Endodermal cell (in vitro differentiated cells): ENCODE results near the gene C2. TPM values are rescaled to one million over a fixed set of nuclear protein-coding genes. Genes with fewer than 3 reads are reported as not detected.

ENCODE experiments used
- DNase-seq: peaks from one replicate; pipeline ENCODE4 v3.0.0-alpha.2; 2017
- H3K27ac ChIP-seq: 2 replicates; pipeline ENCODE4 v1.5.1; 2013; ENCODE audit warnings: mild to moderate bottlenecking, low read depth, low read length, moderate library complexity
- H3K27me3 ChIP-seq: 2 replicates; pipeline ENCODE4 v1.6.1; 2013; ENCODE audit warnings: mild to moderate bottlenecking, low read length, moderate library complexity; ENCODE audit not compliant: insufficient read depth, control insufficient read depth, poor library complexity, severe bottlenecking
- H3K36me3 ChIP-seq: 2 replicates; pipeline ENCODE4 v1.7.0; 2013; ENCODE audit warnings: mild to moderate bottlenecking, low read length, moderate library complexity; ENCODE audit not compliant: control insufficient read depth, insufficient read depth
- H3K4me1 ChIP-seq: one replicate; pipeline ENCODE4 v1.7.0; 2013; ENCODE audit warnings: low read length; ENCODE audit not compliant: control insufficient read depth, insufficient read depth
- H3K4me3 ChIP-seq: 2 replicates; pipeline ENCODE4 v1.5.1; 2013; ENCODE audit warnings: mild to moderate bottlenecking, low read length, moderate library complexity
- H3K9ac ChIP-seq: 2 replicates; pipeline ENCODE4 v1.6.1; 2013; ENCODE audit warnings: mild to moderate bottlenecking, low read length, moderate library complexity; ENCODE audit not compliant: poor library complexity, severe bottlenecking; ENCODE audit errors: extremely low read depth
- H3K9me3 ChIP-seq: 2 replicates; pipeline ENCODE4 v1.6.1; 2013; ENCODE audit warnings: mild to moderate bottlenecking, low read length, moderate library complexity; ENCODE audit not compliant: control insufficient read depth
- H3K27ac Mint-ChIP-seq: 2 replicates; pipeline ENCODE4 v1.8.0; 2020; ENCODE audit warnings: mixed read lengths
- H3K27me3 Mint-ChIP-seq: 2 replicates; pipeline ENCODE4 v1.8.0; 2021; ENCODE audit warnings: mild to moderate bottlenecking, mixed read lengths; ENCODE audit not compliant: insufficient read depth
- H3K36me3 Mint-ChIP-seq: 2 replicates; pipeline ENCODE4 v1.8.0; 2020; ENCODE audit warnings: low read depth, mixed read lengths
- H3K4me1 Mint-ChIP-seq: 2 replicates; pipeline ENCODE4 v1.8.0; 2020; ENCODE audit warnings: mixed read lengths
- H3K4me3 Mint-ChIP-seq: 2 replicates; pipeline ENCODE4 v1.8.0; 2020; ENCODE audit warnings: mild to moderate bottlenecking, moderate library complexity, mixed read lengths
- H3K9me3 Mint-ChIP-seq: 2 replicates; pipeline ENCODE4 v1.8.0; 2020; ENCODE audit warnings: mild to moderate bottlenecking, mixed read lengths
- CTCF ChIP-seq: fragments of 200-600 bp; sonication (generic); conservative IDR thresholded peaks from 2 replicates; pipeline ENCODE4 v1.5.0; 2021; ENCODE audit warnings: antibody characterized with exemption, mild to moderate bottlenecking
- WGBS, 2 experiments: methylation state at CpG; one replicate each; pipeline versions ENCODE4 v1.1.5 to v1.1.7; 2013; ENCODE audit warnings: missing lambda C conversion rate in 2 of 2, mixed read lengths in 1 of 2; ENCODE audit not compliant: insufficient coverage in 1 of 2, insufficient read length in 1 of 2; 5-methylcytosine and 5-hydroxymethylcytosine counted together
- total RNA-seq, 2 donors: library from RNA; stranded (reverse); fragmentation: NEBNext Ultra II Directional in 1 of 2; extraction: Animal tissue kit (Norgen Biotek cat#: 25700) in 1 of 2; gene quantifications; 2 replicates in 1 of 2; 3 replicates in 1 of 2; pipeline ENCODE4 v1.2.1, GENCODE V29; 2021

The C2 gene
- total RNA-seq, 2 donors from 2014 or later: 0.29 to 1.0 TPM

- H3K4me3 ChIP-seq: no peak overlapping the region
- no peak overlapping the region for H3K27ac ChIP-seq
- no peak overlapping the region for H3K27ac Mint-ChIP-seq
- H3K27me3 ChIP-seq: no peaks in the 10 kb centered on the region
- H3K9me3 ChIP-seq: no peaks in the 10 kb centered on the region
- 96% methylated on average over 22 of the region's 22 CpGs for WGBS, 2 experiments
- no peaks in the 10 kb centered on the region for H3K4me1 ChIP-seq
- H3K9me3 Mint-ChIP-seq: no peaks in the 10 kb centered on the region
- H3K9ac ChIP-seq: no peak overlapping the region
- TF ChIP-seq CTCF: no peak
- DNase-seq: no peak
- no peaks in the 10 kb centered on the region for H3K4me1 Mint-ChIP-seq
- H3K36me3 Mint-ChIP-seq: peaks cover 72% of the 10 kb centered on the region
- no peaks in the 10 kb centered on the region for H3K27me3 Mint-ChIP-seq
- no peak overlapping the region for H3K4me3 Mint-ChIP-seq
- peaks cover 71% of the 10 kb centered on the region for H3K36me3 ChIP-seq
Observed at GRCh38 chr6:31884528-31885035, 42.9 kb upstream of the C2 start.

- Histone ChIP-seq H3K4me1 (no peaks in the 10 kb centered on the region), H3K36me3 (peaks cover 71% of the 10 kb centered on the region), H3K27ac (no peak overlapping the region), H3K27me3 (no peaks in the 10 kb centered on the region), H3K9ac (no peak overlapping the region), H3K4me3 (no peak overlapping the region), H3K9me3 (no peaks in the 10 kb centered on the region)
- no peaks in the 10 kb centered on the region for H3K9me3 Mint-ChIP-seq
- H3K4me1 Mint-ChIP-seq: no peaks in the 10 kb centered on the region
- WGBS, 2 experiments: 97 to 98% methylated on average over 13 to 18 of the region's 18 CpGs
- no peak for TF ChIP-seq CTCF
- peaks cover 70% of the 10 kb centered on the region for H3K36me3 Mint-ChIP-seq
- no peak overlapping the region for H3K27ac Mint-ChIP-seq
- DNase-seq: no peak
- H3K27me3 Mint-ChIP-seq: no peaks in the 10 kb centered on the region
- H3K4me3 Mint-ChIP-seq: no peak overlapping the region
Observed at GRCh38 chr6:31886541-31886991, 41.0 kb upstream of the C2 start.

GRCh38 chr6:31887173-31888007, 40.1 kb upstream of the C2 start:
- Histone ChIP-seq H3K27me3 (no peaks in the 10 kb centered on the region), H3K36me3 (peaks cover 77% of the 10 kb centered on the region), H3K9me3 (no peaks in the 10 kb centered on the region), H3K27ac (no peak overlapping the region), H3K4me3 (no peak overlapping the region), H3K4me1 (no peaks in the 10 kb centered on the region), H3K9ac (no peak overlapping the region)
- H3K27ac Mint-ChIP-seq: no peak overlapping the region
- TF ChIP-seq CTCF: no peak
- peaks cover 72% of the 10 kb centered on the region for H3K36me3 Mint-ChIP-seq
- no peaks in the 10 kb centered on the region for H3K4me1 Mint-ChIP-seq
- WGBS, 2 experiments: 94 to 95% methylated on average over 18 to 19 of the region's 19 CpGs
- no peaks in the 10 kb centered on the region for H3K27me3 Mint-ChIP-seq
- no peaks in the 10 kb centered on the region for H3K9me3 Mint-ChIP-seq
- DNase-seq: no peak
- H3K4me3 Mint-ChIP-seq: no peak overlapping the region
